GM12878 (cell line): ENCODE results near the gene BAG1. TPM values are rescaled to one million over a fixed set of nuclear protein-coding genes. Genes with fewer than 3 reads are reported as not detected.

Source experiments
- ATAC-seq: fragments of 200-7000 bp; cut with Tn5 transposase; 3 replicates; pipeline ENCODE4 v1.9.1; 2020; ENCODE audit warnings: mild to moderate bottlenecking, moderate library complexity
- BruUV-seq: library from RNA; stranded (reverse); fragments of 400-500 nt; replicated peaks from 2 replicates; lab custom pipeline; 2021; lab: Mats Ljungman, UMichigan
- CTCF ChIA-PET: fragments of 300-600 bp; sonication (Branson Sonifier 250); formaldehyde crosslinking; extraction: SDS; loops from one replicate; lab custom pipeline; 2021; ENCODE audit warnings: inconsistent platforms; lab: Yijun Ruan, JAX
- POLR2A ChIA-PET: fragments of 350-600 bp; formaldehyde crosslinking; extraction: SDS; loops from one replicate; lab custom pipeline; 2021; ENCODE audit warnings: inconsistent platforms; lab: Charles Lee
- RAD21 ChIA-PET: fragments of 300-600 bp; sonication (Branson Sonifier 250); formaldehyde crosslinking; loops from one replicate; lab custom pipeline; 2023; ENCODE audit warnings: antibody characterized with exemption; ENCODE audit not compliant: unreplicated experiment; lab: Charles Lee
- SMC1A ChIA-PET: fragments of 300-600 bp; sonication (Branson Sonifier 250); formaldehyde crosslinking; loops from one replicate; lab custom pipeline; 2023; ENCODE audit not compliant: unreplicated experiment, uncharacterized antibody; lab: Charles Lee
- DNase-seq: peaks from one replicate; pipeline ENCODE4 v3.0.0-alpha.2; 2011; ENCODE audit warnings: low read depth, low spot score
- FAIRE-seq: peaks from 3 replicates; lab custom pipeline; 2011; peaks lifted over from hg19 to GRCh38; lab: Jason Lieb, UNC
- H2AFZ ChIP-seq: 2 replicates; pipeline ENCODE4 v1.6.0; 2011; ENCODE audit warnings: low read depth, low read length, control low read depth; ENCODE audit not compliant: control insufficient read depth
- H3K27ac ChIP-seq: 2 replicates; pipeline ENCODE4 v1.5.1; 2011; ENCODE audit warnings: control low read depth; ENCODE audit not compliant: control insufficient read depth, insufficient read depth
- H3K27me3 ChIP-seq, 2 experiments: replicated peaks in 1 of 2; 2 replicates each; pipeline versions ENCODE4 v1.6.0 to v1.6.1; 2011; ENCODE audit warnings: low read length in 1 of 2; ENCODE audit not compliant: control insufficient read depth in 2 of 2, insufficient read depth in 2 of 2
- H3K36me3 ChIP-seq, 2 experiments: 2 replicates each; pipeline ENCODE4 v1.5.1; 2011; ENCODE audit warnings: low read length in 1 of 2; ENCODE audit not compliant: control insufficient read depth in 2 of 2, insufficient read depth in 2 of 2
- H3K4me1 ChIP-seq: 2 replicates; pipeline ENCODE4 v1.6.1; 2011; ENCODE audit warnings: mild to moderate bottlenecking, low read length, moderate library complexity, mixed read lengths; ENCODE audit not compliant: control insufficient read depth, insufficient read depth
- H3K4me2 ChIP-seq: 2 replicates; pipeline ENCODE4 v1.6.0; 2011; ENCODE audit warnings: control low read depth; ENCODE audit not compliant: control insufficient read depth, insufficient read depth
- H3K4me3 ChIP-seq: fragments of 200-600 bp; sonication (generic); 2 replicates; pipeline ENCODE4 v1.5.1; 2016
- H3K79me2 ChIP-seq: 2 replicates; pipeline ENCODE4 v1.6.0; 2011; ENCODE audit warnings: low read length; ENCODE audit not compliant: control insufficient read depth, insufficient read depth
- H3K9ac ChIP-seq: 2 replicates; pipeline ENCODE4 v1.8.0; 2011; ENCODE audit warnings: low read length, control low read depth, mixed read lengths; ENCODE audit not compliant: control insufficient read depth, insufficient read depth
- H3K9me3 ChIP-seq: replicated peaks from 3 replicates; pipeline ENCODE4 v1.5.1; 2011; ENCODE audit warnings: mild to moderate bottlenecking, low read length; ENCODE audit not compliant: control insufficient read depth, insufficient read depth
- H4K20me1 ChIP-seq: 2 replicates; pipeline ENCODE4 v1.6.0; 2011; ENCODE audit not compliant: control insufficient read depth, insufficient read depth
- ASH2L ChIP-seq: fragments of 300-600, 200-600 bp; sonication (generic); IDR thresholded peaks from 2 replicates; pipeline ENCODE4 v1.6.1; 2017; ENCODE audit warnings: low read depth, mild to moderate bottlenecking, borderline replicate concordance
- BCL3 ChIP-seq: IDR thresholded peaks from 2 replicates; pipeline ENCODE4 v1.6.1; 2011; ENCODE audit warnings: borderline replicate concordance, low read depth, mild to moderate bottlenecking, moderate library complexity, low read length; ENCODE audit not compliant: insufficient read depth, poor library complexity, severe bottlenecking
- CUX1 ChIP-seq: IDR thresholded peaks from 2 replicates; pipeline ENCODE4 v1.6.1; 2012; ENCODE audit warnings: improper control_type of control experiment, low read depth, low read length; ENCODE audit not compliant: insufficient replicate concordance
- NR2C1 ChIP-seq: fragments of 450-650 bp; IDR thresholded peaks from 2 replicates; pipeline ENCODE4 v1.6.1; 2017; ENCODE audit warnings: antibody characterized with exemption, mild to moderate bottlenecking, moderate library complexity
- PKNOX1 ChIP-seq: fragments of 450-650 bp; IDR thresholded peaks from 2 replicates; pipeline ENCODE4 v1.6.1; 2016; ENCODE audit warnings: mild to moderate bottlenecking
- WGBS: methylation state at CpG from one replicate; pipeline ENCODE4 v1.1.6; 2016; ENCODE audit warnings: low lambda C conversion rate; ENCODE audit not compliant: insufficient replicate concordance, insufficient coverage; ENCODE audit errors: missing lambda C conversion rate; 5-methylcytosine and 5-hydroxymethylcytosine counted together
- in situ Hi-C: fragments of 300-500 bp; cut with MboI; formaldehyde crosslinking; loops from 9 replicates; pipeline ENCODE4 v1.14.3; 2018; ENCODE audit warnings: mixed read lengths
- intact Hi-C: fragments of 100-400 bp; cut with micrococcal nuclease; formaldehyde crosslinking; loops from one replicate; pipeline ENCODE4 v1.14.2; 2022; ENCODE audit not compliant: unreplicated experiment
- polyA plus RNA-seq, 11 experiments: library from polyadenylated mRNA; depleted of rRNA in 4 of 11; unstranded in 6 of 11; stranded (reverse) in 5 of 11; fragments of >200 nt; fragmentation: Nextera tagmentation in 4 of 11; fragmentation: Illumina TruSeq in 1 of 11; extraction: Ambion mirVana in 4 of 11; extraction: Trizol in 1 of 11; gene quantifications; 1 replicate in 1 of 11; 2 replicates in 10 of 11; pipeline versions ENCODE4 v1.2.1 to v1.2.3, GENCODE V29; 2011 to 2016; ENCODE audit warnings: inconsistent platforms in 2 of 11, missing spikeins in 2 of 11, low read depth in 1 of 11
- total RNA-seq, 4 experiments: library from RNA; depleted of rRNA in 3 of 4; stranded (reverse); fragments of >200 nt in 3 of 4; fragmentation: Illumina TruSeq in 1 of 4; extraction: Trizol in 1 of 4; gene quantifications; 2 replicates each; pipeline versions ENCODE4 v1.2.1 to v1.2.3, GENCODE V29; 2013 to 2021

Gene BAG1
- total and polyA plus RNA-seq, 10 of the 15 experiments (the other 5 are each of a cell fraction or from before 2014, with no cell fraction given) = 11.6 to 135 (median 68.9) TPM

- RAD21 ChIA-PET = no interaction called here
- DNase-seq (no peak), FAIRE-seq (no peak), ATAC-seq (no peak)
- 93% methylated on average over 2 of the region's 2 CpGs for WGBS
- H2AFZ ChIP-seq = no peak overlapping the region
- H3K4me3 ChIP-seq = no peak overlapping the region
- peaks cover 4 to 26% of the 10 kb centered on the region in 2 experiments; a peak in 3 of 4 replicates for H3K36me3 ChIP-seq
- H3K79me2 ChIP-seq = peaks cover 84% of the 10 kb centered on the region
- no peak overlapping the region for H3K27ac ChIP-seq
- CTCF ChIA-PET = no interaction called here
- POLR2A ChIA-PET = interaction anchor here (0.6 to 1.3 kb wide), 3 partner anchors 26 to 184 kb away, joined by 3 read pairs; no protein-coding TSS in a partner anchor
- no peaks in the 10 kb centered on the region for H3K9me3 ChIP-seq
- intact Hi-C loops = loop anchor here (10.0 kb wide), 1 partner anchor 129 kb away; the partner anchor contains the start of gene B4GALT1
- SMC1A ChIA-PET = interaction anchor here (1.0 kb wide), 1 partner anchor 13 kb away, joined by 3 read pairs; no protein-coding TSS in a partner anchor
- H3K27me3 ChIP-seq = no peaks in the 10 kb centered on the region
- H3K4me2 ChIP-seq = peak overlapping the region; percentile 68
- peaks cover 31% of the 10 kb centered on the region for H3K4me1 ChIP-seq
- in situ Hi-C loops = no loop called here
- no TSS peak for BruUV-seq
- TF ChIP-seq BCL3 (no peak), ASH2L (no peak), PKNOX1 (no peak), CUX1 (no peak), NR2C1 (no peak)
- no peak overlapping the region for H3K9ac ChIP-seq
- no peaks in the 10 kb centered on the region for H4K20me1 ChIP-seq
Measured at GRCh38 chr9:33293782-33294181, 29.3 kb upstream of the BAG1 start.
